Measurements from ENCODE around the gene CLEC4D. TPM values are rescaled to one million over a fixed set of nuclear protein-coding genes. Genes with fewer than 3 reads are reported as not detected.
A peak's percentile ranks its signal among the peaks of the same experiment; 100 is the strongest.
"Not testable (repeated sequence)": the region's sequence is repeated elsewhere in the genome, so short reads cannot be mapped to it uniquely, and the experiment has no call there.

CLEC4D gene
- total RNA-seq, 2 donors from 2014 or later, result not detected

DNA sequence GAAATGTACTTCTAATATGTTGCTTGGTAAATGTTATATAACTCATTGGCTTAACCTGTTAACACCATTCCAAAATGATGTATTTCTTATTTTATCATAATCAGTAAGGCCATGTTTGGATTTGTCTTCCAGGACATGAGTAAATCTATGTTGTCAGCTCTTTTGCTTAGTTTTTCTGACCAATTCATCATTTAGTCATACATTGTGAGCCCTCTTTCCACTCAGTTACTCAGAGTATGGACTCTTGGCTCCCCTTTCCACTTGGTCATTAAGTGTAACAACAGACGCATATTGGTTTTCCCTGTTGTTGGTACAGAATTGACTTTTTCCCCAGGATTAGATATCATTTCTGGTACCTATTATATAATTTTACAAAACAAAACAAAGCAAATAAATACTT, 9.0 kb upstream of the CLEC4D start:
- ATAC-seq (replicated peaks in 1 of 2) (no peak), DNase-seq (no peak)
- H3K27ac Mint-ChIP-seq, result no peak overlapping the region
- no peaks in the 10 kb centered on the region for H3K36me3 Mint-ChIP-seq (ENCODE audit: insufficient read depth in 2 of 2)
- no peaks in the 10 kb centered on the region for H3K9me3 Mint-ChIP-seq
- no peak overlapping the region for H3K4me3 Mint-ChIP-seq
- peaks cover 7% of the 10 kb centered on the region for H3K27me3 Mint-ChIP-seq (ENCODE audit: low read depth)
- no peaks in the 10 kb centered on the region for H3K4me1 Mint-ChIP-seq (ENCODE audit: low read depth)

- no peak overlapping the region for H3K27ac Mint-ChIP-seq
- no peak overlapping the region for H3K4me3 Mint-ChIP-seq
- no peaks in the 10 kb centered on the region for H3K36me3 Mint-ChIP-seq (ENCODE audit: insufficient read depth in 2 of 2)
- H3K4me1 Mint-ChIP-seq (ENCODE audit: low read depth), result no peaks in the 10 kb centered on the region
- no peak for DNase-seq
- peaks cover 12% of the 10 kb centered on the region for H3K27me3 Mint-ChIP-seq (ENCODE audit: low read depth)
- H3K9me3 Mint-ChIP-seq, result no peaks in the 10 kb centered on the region
- no peak for ATAC-seq (replicated peaks in 1 of 2)
These were observed 5.7 kb upstream of the CLEC4D start for GRCh38 chr12:8507596-8507995.

DNA sequence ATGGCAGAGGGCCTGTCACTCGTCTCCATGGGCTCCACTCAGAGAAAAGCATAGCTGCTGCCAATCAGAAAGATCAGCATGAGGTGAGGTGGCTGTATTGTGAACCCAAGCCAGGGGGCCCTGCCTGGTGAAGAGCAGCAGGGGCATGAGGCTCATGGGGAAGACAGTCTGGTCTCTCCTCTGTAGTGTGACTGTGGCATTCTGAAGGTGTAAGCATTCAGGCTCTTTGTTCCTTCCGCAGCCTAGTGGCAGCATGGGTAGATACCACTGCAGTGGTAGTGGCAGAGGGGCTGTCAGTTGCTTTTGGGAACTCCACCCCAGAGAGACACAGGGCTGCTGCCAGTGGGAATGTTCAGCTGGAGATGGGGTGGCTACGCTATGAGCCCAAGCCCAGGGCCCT, 5.1 kb upstream of the CLEC4D start:
- no peaks in the 10 kb centered on the region for H3K36me3 Mint-ChIP-seq (ENCODE audit: insufficient read depth in 2 of 2)
- H3K4me1 Mint-ChIP-seq (ENCODE audit: low read depth), result no peaks in the 10 kb centered on the region
- no peak overlapping the region for H3K4me3 Mint-ChIP-seq
- ATAC-seq (replicated peaks in 1 of 2) (no peak), DNase-seq (no peak)
- H3K27ac Mint-ChIP-seq, result no peak overlapping the region
- no peaks in the 10 kb centered on the region for H3K9me3 Mint-ChIP-seq
- H3K27me3 Mint-ChIP-seq (ENCODE audit: low read depth), result peaks cover 14% of the 10 kb centered on the region

DNA sequence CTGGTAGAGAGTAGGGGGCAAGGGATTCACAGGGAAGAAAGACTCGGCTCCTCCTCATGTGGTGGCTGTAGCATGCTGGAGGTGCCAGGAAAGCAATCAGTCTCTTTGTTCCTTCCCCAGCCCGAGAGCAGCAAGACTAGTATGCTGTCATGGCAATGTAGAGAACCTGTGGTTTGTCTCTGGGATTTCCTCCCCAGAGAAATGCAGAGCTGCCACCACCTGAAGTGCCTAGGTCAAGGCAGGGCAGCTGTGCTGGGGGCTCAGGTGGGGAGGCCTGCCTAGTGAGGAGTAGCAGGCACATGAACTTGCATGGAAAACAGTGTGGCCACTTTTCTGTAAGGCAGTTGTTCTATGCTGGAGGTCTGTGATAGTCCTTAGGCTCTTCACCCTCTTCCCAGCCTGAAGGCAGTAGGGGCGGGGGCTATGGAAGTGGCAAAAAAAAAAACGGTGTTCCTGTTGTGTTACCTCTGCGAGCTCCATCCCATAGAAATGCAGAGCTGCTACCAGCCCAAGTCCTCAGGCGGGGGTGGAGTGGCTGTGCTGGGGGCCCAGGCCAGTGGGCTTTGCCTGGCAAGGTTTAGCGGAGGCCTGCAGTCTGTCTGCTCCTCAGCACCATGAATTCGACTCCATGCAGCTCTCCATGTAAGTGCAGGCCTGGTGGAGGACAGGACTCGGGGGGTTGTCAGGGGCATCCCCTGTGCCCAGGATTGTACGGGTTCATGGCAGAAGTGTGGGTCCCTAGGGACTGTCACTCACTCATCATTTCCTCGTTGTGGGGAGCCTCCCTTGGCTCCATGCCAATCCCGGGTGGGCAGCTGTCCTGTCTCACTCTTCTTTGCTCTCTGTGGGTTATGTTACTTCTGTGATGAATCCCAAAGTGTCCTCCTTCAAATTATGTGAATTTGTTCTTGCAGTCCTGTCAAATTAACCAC, 4.1 kb upstream of the CLEC4D start:
- ATAC-seq (replicated peaks in 1 of 2), result no peak
- no peak overlapping the region for H3K4me3 Mint-ChIP-seq
- H3K27me3 Mint-ChIP-seq (ENCODE audit: low read depth), result peaks cover 22% of the 10 kb centered on the region

DNA sequence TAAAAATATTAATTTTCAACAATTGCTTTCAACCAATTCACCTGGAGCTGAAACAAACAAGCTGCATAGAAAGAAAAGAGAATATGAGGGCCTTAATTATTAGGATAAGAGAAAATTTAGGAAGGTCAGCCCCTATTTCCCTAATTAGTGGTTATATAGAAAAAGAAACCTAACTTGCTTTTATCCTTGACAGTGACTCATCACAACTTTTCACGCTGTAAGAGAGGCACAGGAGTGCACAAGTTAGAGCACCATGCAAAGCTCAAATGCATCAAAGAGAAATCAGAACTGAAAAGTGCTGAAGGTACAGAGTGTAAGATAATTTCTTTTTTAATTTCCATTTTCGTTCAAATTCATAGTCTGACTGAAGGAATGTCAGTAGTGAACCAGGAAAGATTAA, 4.7 kb downstream of the CLEC4D start:
- H3K4me1 Mint-ChIP-seq (ENCODE audit: low read depth), result peaks cover 3% of the 10 kb centered on the region
- H3K9me3 Mint-ChIP-seq, result no peaks in the 10 kb centered on the region
- peaks cover 34% of the 10 kb centered on the region for H3K27me3 Mint-ChIP-seq (ENCODE audit: low read depth)
- H3K36me3 Mint-ChIP-seq (ENCODE audit: insufficient read depth in 2 of 2), result no peaks in the 10 kb centered on the region
- ATAC-seq (replicated peaks in 1 of 2) (no peak), DNase-seq (no peak)
- no peak overlapping the region for H3K27ac Mint-ChIP-seq
- H3K4me3 Mint-ChIP-seq, result no peak overlapping the region

More for the DNA sequence above, 4.1 kb upstream of the CLEC4D start:
- no peak for DNase-seq
- Mint-ChIP-seq H3K4me1 (ENCODE audit: low read depth) (peaks cover 3% of the 10 kb centered on the region), H3K27ac (no peak overlapping the region), H3K36me3 (ENCODE audit: insufficient read depth in 2 of 2) (no peaks in the 10 kb centered on the region), H3K9me3 (no peaks in the 10 kb centered on the region)

GRCh38 chr12:8519171-8519570, 5.9 kb downstream of the CLEC4D start:
- Mint-ChIP-seq H3K27me3 (ENCODE audit: low read depth) (peaks cover 35% of the 10 kb centered on the region), H3K27ac (no peak overlapping the region), H3K36me3 (ENCODE audit: insufficient read depth in 2 of 2) (no peaks in the 10 kb centered on the region), H3K4me3 (no peak overlapping the region), H3K9me3 (no peaks in the 10 kb centered on the region), H3K4me1 (ENCODE audit: low read depth) (no peaks in the 10 kb centered on the region)
- DNase-seq (no peak), ATAC-seq (replicated peaks in 1 of 2) (no peak)

DNA sequence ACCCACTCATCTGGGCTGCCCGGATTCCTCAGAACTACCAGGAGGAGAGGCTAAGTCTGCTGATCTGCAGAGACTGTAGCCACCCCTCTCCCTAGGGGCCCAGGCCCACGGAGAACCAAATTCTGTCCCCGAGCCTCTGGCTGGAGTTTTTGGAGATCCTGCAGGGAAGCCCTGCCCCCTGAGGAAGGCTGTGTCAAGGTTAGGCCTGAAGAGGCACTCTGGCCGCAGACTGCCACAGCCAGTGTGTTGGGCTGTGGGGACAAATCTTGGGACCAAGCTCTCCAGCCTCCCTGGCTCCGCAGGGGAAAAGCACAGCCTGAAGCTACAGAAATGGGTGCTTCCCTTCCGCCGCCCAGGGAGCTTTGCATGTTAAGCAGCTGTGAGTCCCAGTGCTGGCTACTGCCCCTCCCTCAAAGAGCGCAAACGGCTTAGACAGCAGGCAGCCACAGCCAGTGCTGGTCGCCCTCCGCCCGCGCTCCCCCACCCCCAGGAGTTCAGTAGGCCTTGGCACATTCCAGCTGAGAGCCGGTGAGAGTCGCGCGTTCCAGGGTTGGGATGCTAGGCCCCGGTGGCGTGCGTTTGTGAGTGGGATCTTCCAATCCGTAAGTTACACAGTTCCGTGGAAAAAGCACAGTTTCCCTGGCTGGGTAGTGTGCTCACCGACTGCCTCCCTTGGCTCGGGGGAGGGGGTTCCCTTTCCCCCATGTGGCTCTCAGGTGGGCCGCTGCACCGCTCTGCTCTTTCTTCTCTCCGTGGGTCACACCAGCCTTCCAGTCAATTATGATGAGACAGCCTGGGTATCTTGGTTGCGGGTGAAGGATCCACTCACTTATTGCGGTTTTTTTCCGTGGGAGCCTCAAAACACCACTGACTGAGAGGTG, 14.2 kb downstream of the CLEC4D start:
- peaks cover 0 to 5% of the 10 kb centered on the region in 2 donors for H3K36me3 Mint-ChIP-seq (ENCODE audit: insufficient read depth in 2 of 2)
- DNase-seq (no peak), ATAC-seq (replicated peaks in 1 of 2) (no peak)
- no peaks in the 10 kb centered on the region for H3K4me1 Mint-ChIP-seq (ENCODE audit: low read depth)
- peaks cover 6 to 7% of the 10 kb centered on the region in 2 donors for H3K9me3 Mint-ChIP-seq
- H3K27me3 Mint-ChIP-seq (ENCODE audit: low read depth), result peaks cover 14% of the 10 kb centered on the region
- H3K4me3 Mint-ChIP-seq, result no peak overlapping the region
- H3K27ac Mint-ChIP-seq, result no peak overlapping the region

DNA sequence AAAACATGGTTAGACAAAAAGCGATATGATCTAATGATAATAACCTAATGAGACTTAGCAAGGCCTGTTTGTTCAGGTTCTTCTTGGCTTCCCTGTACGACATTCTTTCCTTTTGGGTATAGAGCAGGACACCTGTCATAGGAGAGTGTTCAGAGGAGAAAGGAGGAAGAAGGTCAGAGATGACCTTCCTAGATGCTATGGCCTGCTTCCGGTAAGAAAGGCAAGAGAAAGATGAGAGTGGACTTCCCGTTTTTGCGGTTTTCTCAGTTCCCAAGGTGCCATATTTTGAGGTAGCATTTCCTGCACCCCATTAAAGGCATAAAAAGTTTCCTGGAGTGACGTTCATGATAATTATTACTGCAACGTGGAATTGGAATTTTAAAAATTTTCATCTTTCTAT, 18.7 kb downstream of the CLEC4D start:
- H3K27me3 Mint-ChIP-seq (ENCODE audit: low read depth), result peaks cover 20% of the 10 kb centered on the region
- H3K27ac Mint-ChIP-seq, result no peak overlapping the region

GRCh38 chr12:8537820-8538219, 24.5 kb downstream of the CLEC4D start:
- H3K27me3 Mint-ChIP-seq (ENCODE audit: low read depth), result peaks cover 58% of the 10 kb centered on the region
- not testable (repeated sequence) for H3K27ac Mint-ChIP-seq; ATAC-seq (replicated peaks in 1 of 2); DNase-seq; H3K9me3 Mint-ChIP-seq; H3K36me3 Mint-ChIP-seq (ENCODE audit: insufficient read depth in 2 of 2); H3K4me3 Mint-ChIP-seq
- peaks cover 14% of the 10 kb centered on the region for H3K4me1 Mint-ChIP-seq (ENCODE audit: low read depth)

More for the DNA sequence above, 18.7 kb downstream of the CLEC4D start:
- Mint-ChIP-seq H3K9me3 (no peaks in the 10 kb centered on the region), H3K36me3 (ENCODE audit: insufficient read depth in 2 of 2) (no peaks in the 10 kb centered on the region), H3K4me3 (no peak overlapping the region), H3K4me1 (ENCODE audit: low read depth) (no peaks in the 10 kb centered on the region)
- DNase-seq (no peak), ATAC-seq (replicated peaks in 1 of 2) (no peak)

- not testable (repeated sequence) for DNase-seq; ATAC-seq (replicated peaks in 1 of 2); H3K27ac Mint-ChIP-seq; H3K36me3 Mint-ChIP-seq (ENCODE audit: insufficient read depth in 2 of 2); H3K4me3 Mint-ChIP-seq; H3K9me3 Mint-ChIP-seq
- Mint-ChIP-seq H3K27me3 (ENCODE audit: low read depth) (peaks cover 38% of the 10 kb centered on the region), H3K4me1 (ENCODE audit: low read depth) (peaks cover 14% of the 10 kb centered on the region)
These were observed 27.5 kb downstream of the CLEC4D start, which contains the start of gene CLEC4E for GRCh38 chr12:8540831-8541230. TSS of gene CLEC4E (minus strand) at chr12:8540905. CDS start at chr12:8540797, 108 bp downstream.

GRCh38 chr12:8541562-8541961, 28.3 kb downstream of the CLEC4D start:
- DNase-seq (no peak), ATAC-seq (replicated peaks in 1 of 2) (no peak)
- H3K4me1 Mint-ChIP-seq (ENCODE audit: low read depth), result peaks cover 14% of the 10 kb centered on the region
- H3K9me3 Mint-ChIP-seq, result no peaks in the 10 kb centered on the region
- H3K4me3 Mint-ChIP-seq, result no peak overlapping the region
- H3K27ac Mint-ChIP-seq, result no peak overlapping the region
- H3K36me3 Mint-ChIP-seq (ENCODE audit: insufficient read depth in 2 of 2), result peaks cover 0 to 3% of the 10 kb centered on the region in 2 donors
- peaks cover 41% of the 10 kb centered on the region for H3K27me3 Mint-ChIP-seq (ENCODE audit: low read depth)

DNA sequence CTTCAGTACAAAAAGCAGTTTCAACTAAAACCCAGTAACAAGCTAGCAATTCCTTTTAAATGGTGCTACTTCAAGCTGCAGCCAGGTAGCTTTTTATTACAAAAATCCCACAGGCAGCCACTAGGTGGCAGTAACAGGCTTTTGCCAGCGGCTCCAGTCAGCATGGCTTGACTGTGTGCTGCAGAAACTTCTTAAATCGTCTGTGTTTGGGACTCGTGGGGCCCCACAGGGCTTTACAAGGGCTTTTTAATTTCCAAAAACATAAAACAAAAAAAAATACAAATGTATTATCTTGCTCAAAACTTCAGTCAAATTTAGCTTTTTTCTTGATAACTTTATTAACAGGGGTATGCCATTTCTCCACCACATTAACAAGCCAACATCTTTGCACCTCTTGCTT, 31.0 kb downstream of the CLEC4D start:
- H3K27me3 Mint-ChIP-seq (ENCODE audit: low read depth), result peaks cover 43% of the 10 kb centered on the region
- H3K4me3 Mint-ChIP-seq, result no peak overlapping the region
- ATAC-seq (replicated peaks in 1 of 2), result peak; percentile 49 to 58
- H3K4me1 Mint-ChIP-seq (ENCODE audit: low read depth), result peaks cover 14% of the 10 kb centered on the region
- DNase-seq, result peak; percentile 65 to 80
- peaks cover 0 to 3% of the 10 kb centered on the region in 2 donors for H3K36me3 Mint-ChIP-seq (ENCODE audit: insufficient read depth in 2 of 2)
- H3K9me3 Mint-ChIP-seq, result no peaks in the 10 kb centered on the region
- H3K27ac Mint-ChIP-seq, result no peak overlapping the region

GRCh38 chr12:8546591-8546990, 33.3 kb downstream of the CLEC4D start:
- Mint-ChIP-seq H3K27ac (no peak overlapping the region), H3K4me3 (no peak overlapping the region), H3K9me3 (no peaks in the 10 kb centered on the region), H3K4me1 (ENCODE audit: low read depth) (peaks cover 6% of the 10 kb centered on the region), H3K27me3 (ENCODE audit: low read depth) (peaks cover 21% of the 10 kb centered on the region), H3K36me3 (ENCODE audit: insufficient read depth in 2 of 2) (peaks cover 0 to 2% of the 10 kb centered on the region in 2 donors)
- ATAC-seq (replicated peaks in 1 of 2) (no peak), DNase-seq (no peak)

All from activated T-cell treated with anti-CD3 and anti-CD28 coated beads, Interleukin-2, amount 50 U/mL, for 72 hours (primary cell).